H9 (cell line): ENCODE results near the gene ADARB2. TPM values are rescaled to one million over a fixed set of nuclear protein-coding genes. Genes with fewer than 3 reads are reported as not detected.

ENCODE experiments used
- DNase-seq: peaks from one replicate; pipeline ENCODE4 v3.0.0-alpha.2; 2017
- H2AFZ ChIP-seq: one replicate; pipeline ENCODE4 v1.6.1; 2013; ENCODE audit warnings: mild to moderate bottlenecking, low read length, control low read depth, moderate library complexity
- H2AK5ac ChIP-seq: 2 replicates; pipeline ENCODE4 v1.6.1; 2013; ENCODE audit warnings: low read length, control low read depth, mixed read lengths; ENCODE audit not compliant: insufficient read length
- H2BK120ac ChIP-seq: one replicate; pipeline ENCODE4 v1.6.1; 2013; ENCODE audit warnings: low read depth, mild to moderate bottlenecking, low read length, control low read depth, inconsistent platforms; ENCODE audit not compliant: poor library complexity, severe bottlenecking
- H2BK12ac ChIP-seq: 2 replicates; pipeline ENCODE4 v1.6.1; 2013; ENCODE audit warnings: low read length, control low read depth, mixed read lengths, low read depth; ENCODE audit not compliant: insufficient read length
- H2BK15ac ChIP-seq: 2 replicates; pipeline ENCODE4 v1.6.1; 2013; ENCODE audit warnings: low read depth, low read length, control low read depth
- H2BK20ac ChIP-seq: one replicate; pipeline ENCODE4 v1.6.1; 2013; ENCODE audit warnings: low read depth, mild to moderate bottlenecking, low read length, control low read depth, inconsistent platforms; ENCODE audit not compliant: poor library complexity, severe bottlenecking
- H2BK5ac ChIP-seq: 2 replicates; pipeline ENCODE4 v1.6.1; 2013; ENCODE audit warnings: low read length, control low read depth, mixed read lengths; ENCODE audit not compliant: insufficient read length
- H3K14ac ChIP-seq: 2 replicates; pipeline ENCODE4 v1.6.1; 2013; ENCODE audit warnings: low read length, control low read depth; ENCODE audit not compliant: insufficient read depth
- H3K18ac ChIP-seq: 2 replicates; pipeline ENCODE4 v1.6.1; 2013; ENCODE audit warnings: low read depth, mild to moderate bottlenecking, mixed read lengths, low read length, control low read depth; ENCODE audit not compliant: insufficient read length
- H3K23ac ChIP-seq: 2 replicates; pipeline ENCODE4 v1.6.1; 2013; ENCODE audit warnings: low read length, control low read depth, mixed read lengths, low read depth; ENCODE audit not compliant: insufficient read length
- H3K23me2 ChIP-seq: 2 replicates; pipeline ENCODE4 v1.6.1; 2013; ENCODE audit warnings: low read depth, mild to moderate bottlenecking, mixed read lengths, low read length, control low read depth; ENCODE audit not compliant: insufficient read length, poor library complexity, severe bottlenecking
- H3K27ac ChIP-seq: 2 replicates; pipeline ENCODE4 v1.5.1; 2013; ENCODE audit warnings: low read length, control low read depth, mixed read lengths, low read depth; ENCODE audit not compliant: insufficient read length
- H3K27me3 ChIP-seq: 2 replicates; pipeline ENCODE4 v1.6.1; 2013; ENCODE audit warnings: low read length, control low read depth, inconsistent platforms; ENCODE audit not compliant: insufficient read depth
- H3K4ac ChIP-seq: 2 replicates; pipeline ENCODE4 v1.6.1; 2013; ENCODE audit warnings: low read depth, mild to moderate bottlenecking, control low read depth, inconsistent platforms, low read length, moderate library complexity
- H3K4me1 ChIP-seq: 2 replicates; pipeline ENCODE4 v1.6.1; 2013; ENCODE audit warnings: low read length, control low read depth, inconsistent platforms; ENCODE audit not compliant: insufficient read depth
- H3K4me2 ChIP-seq: 2 replicates; pipeline ENCODE4 v1.6.1; 2013; ENCODE audit warnings: low read length, control low read depth, mixed read lengths; ENCODE audit not compliant: insufficient read length, insufficient read depth
- H3K56ac ChIP-seq: 2 replicates; pipeline ENCODE4 v1.6.1; 2013; ENCODE audit warnings: low read depth, mild to moderate bottlenecking, mixed read lengths, low read length, control low read depth; ENCODE audit not compliant: insufficient read length
- H3K79me1 ChIP-seq: 2 replicates; pipeline ENCODE4 v1.6.1; 2013; ENCODE audit warnings: low read depth, mild to moderate bottlenecking, moderate library complexity, low read length, control low read depth, inconsistent platforms; ENCODE audit not compliant: insufficient read depth, poor library complexity, severe bottlenecking
- H3K79me2 ChIP-seq: 2 replicates; pipeline ENCODE4 v1.6.1; 2013; ENCODE audit warnings: low read length, control low read depth, inconsistent platforms; ENCODE audit not compliant: insufficient read depth
- H3K9ac ChIP-seq: 2 replicates; pipeline ENCODE4 v1.6.1; 2013; ENCODE audit warnings: low read length, control low read depth, mixed read lengths; ENCODE audit not compliant: insufficient read length; ENCODE audit errors: extremely low read depth
- H3K9me3 ChIP-seq: one replicate; pipeline ENCODE4 v1.6.1; 2013; ENCODE audit warnings: low read depth, low read length, inconsistent platforms; ENCODE audit not compliant: control insufficient read depth
- H3T11ph ChIP-seq: one replicate; pipeline ENCODE4 v1.6.1; 2013; ENCODE audit warnings: mild to moderate bottlenecking, low read length, control low read depth, inconsistent platforms
- H4K20me1 ChIP-seq: one replicate; pipeline ENCODE4 v1.6.1; 2013; ENCODE audit not compliant: control insufficient read depth, insufficient read length, insufficient read depth
- H4K5ac ChIP-seq: 2 replicates; pipeline ENCODE4 v1.6.1; 2013; ENCODE audit warnings: low read depth, mild to moderate bottlenecking, mixed read lengths, low read length, control low read depth; ENCODE audit not compliant: insufficient read length
- H4K8ac ChIP-seq: replicated peaks from 2 replicates; pipeline ENCODE4 v1.6.1; 2013; ENCODE audit warnings: low read length, control low read depth, mixed read lengths, low read depth; ENCODE audit not compliant: insufficient read length
- H4K91ac ChIP-seq: 2 replicates; pipeline ENCODE4 v1.6.1; 2013; ENCODE audit warnings: low read depth, mild to moderate bottlenecking, moderate library complexity, mixed read lengths, low read length, control low read depth; ENCODE audit not compliant: insufficient read length
- H3K27ac Mint-ChIP-seq, 3 experiments: 2 replicates in 2 of 3; 3 replicates in 1 of 3; pipeline ENCODE4 v1.8.0; 2020 to 2021; ENCODE audit warnings: mixed read lengths in 3 of 3, mild to moderate bottlenecking in 1 of 3, moderate library complexity in 1 of 3
- H3K27me3 Mint-ChIP-seq: 2 replicates; pipeline ENCODE4 v1.8.0; 2021; ENCODE audit warnings: low read depth, mild to moderate bottlenecking, moderate library complexity, mixed read lengths
- H3K36me3 Mint-ChIP-seq, 3 experiments: 2 replicates in 2 of 3; 3 replicates in 1 of 3; pipeline ENCODE4 v1.8.0; 2020 to 2021; ENCODE audit warnings: low read depth in 3 of 3, mixed read lengths in 3 of 3; ENCODE audit not compliant: insufficient read depth in 1 of 3
- H3K4me1 Mint-ChIP-seq, 2 experiments: 2 replicates each; pipeline ENCODE4 v1.8.0; 2020; ENCODE audit warnings: mixed read lengths in 2 of 2
- H3K4me3 Mint-ChIP-seq, 2 experiments: 2 replicates in 1 of 2; 3 replicates in 1 of 2; pipeline ENCODE4 v1.8.0; 2020 to 2021; ENCODE audit warnings: mild to moderate bottlenecking in 2 of 2, mixed read lengths in 2 of 2, moderate library complexity in 1 of 2
- H3K9me3 Mint-ChIP-seq, 2 experiments: 2 replicates in 1 of 2; 3 replicates in 1 of 2; pipeline ENCODE4 v1.8.0; 2020; ENCODE audit warnings: mild to moderate bottlenecking in 2 of 2, mixed read lengths in 2 of 2, moderate library complexity in 1 of 2
- CTCF ChIP-seq: fragments of 200-600 bp; sonication (generic); conservative IDR thresholded peaks from 3 replicates; pipeline ENCODE4 v1.8.0; 2021; ENCODE audit warnings: antibody characterized with exemption, mild to moderate bottlenecking
- WGBS: extraction: QIAGEN DNeasy Blood & Tissue Kit; methylation state at CpG from one replicate; pipeline ENCODE4 v1.1.7; 2013; ENCODE audit warnings: missing lambda C conversion rate, low lambda C conversion rate, mixed read lengths; ENCODE audit not compliant: insufficient read length; ENCODE audit errors: extremely low coverage; 5-methylcytosine and 5-hydroxymethylcytosine counted together
- total RNA-seq: library from RNA; stranded (reverse); gene quantifications from 2 replicates; pipeline ENCODE4 v1.2.1, GENCODE V29; 2021

The ADARB2 gene
- total RNA-seq, 1 experiment from 2014 or later = 0.87 TPM

DNA sequence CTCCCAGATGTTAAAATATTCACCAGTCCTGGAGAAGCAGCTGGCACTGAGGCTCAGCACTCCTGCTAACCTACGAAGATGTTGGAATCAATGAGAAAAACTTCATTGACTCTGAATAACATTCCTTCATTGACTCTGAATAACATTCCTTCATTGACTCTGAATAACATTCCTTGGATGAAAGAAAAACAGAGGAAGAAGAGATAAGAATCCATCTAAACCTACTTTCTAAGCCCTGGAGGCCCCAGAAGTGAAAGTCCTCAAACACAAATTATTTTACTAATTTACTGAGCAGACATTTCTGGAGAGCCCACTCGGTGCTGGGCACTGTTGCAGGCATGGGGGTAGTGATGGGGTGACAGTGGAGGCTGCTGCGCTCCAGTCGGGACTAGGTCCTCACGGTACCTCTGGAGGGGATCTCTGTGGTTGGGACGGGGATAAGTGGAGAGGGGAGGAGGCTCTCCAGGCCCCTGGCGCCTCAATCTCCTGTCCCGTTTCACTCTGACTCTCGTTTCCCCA is 427.0 kb downstream of the ADARB2 start:
- Histone ChIP-seq H2AFZ (no peak overlapping the region), H2BK12ac (peak overlapping the region; percentile 96), H4K5ac (peak overlapping the region; percentile 100), H3K79me2 (no peaks in the 10 kb centered on the region), H3K79me1 (no peaks in the 10 kb centered on the region), H3K14ac (peak overlapping the region; percentile 96), H3K4ac (peak overlapping the region; percentile 96; the same call in 1 of the 2 replicates), H3K27me3 (no peaks in the 10 kb centered on the region), H2BK15ac (no peak overlapping the region), H4K8ac (peak overlapping the region; percentile 99), H3K23ac (peak overlapping the region; percentile 95), H2BK120ac (peak overlapping the region; percentile 93), H4K20me1 (no peaks in the 10 kb centered on the region), H3K27ac (peak overlapping the region; percentile 100), H2AK5ac (peak overlapping the region; percentile 98), H3K4me2 (peak overlapping the region; percentile 63), H2BK5ac (peak overlapping the region; percentile 99), H3K18ac (peak overlapping the region; percentile 98), H3K23me2 (peaks cover 7% of the 10 kb centered on the region), H3K9me3 (no peaks in the 10 kb centered on the region), H3K9ac (peak overlapping the region; percentile 69), H3K56ac (peak overlapping the region; percentile 99), H4K91ac (peak overlapping the region; percentile 96), H3K4me1 (peaks cover 17% of the 10 kb centered on the region), H3T11ph (peak overlapping the region; percentile 98), H2BK20ac (no peak overlapping the region)
- peak overlapping the region; percentile 50 to 74 for H3K4me3 Mint-ChIP-seq
- DNase-seq = peak; percentile 73
- H3K27me3 Mint-ChIP-seq = no peaks in the 10 kb centered on the region; the same call in 1 of the 2 replicates
- peaks cover 3 to 4% of the 10 kb centered on the region in 2 experiments; a peak in 4 of 5 replicates for H3K9me3 Mint-ChIP-seq
- peaks cover 0 to 5% (median 2%) of the 10 kb centered on the region in 3 experiments; a peak in 3 of 7 replicates for H3K36me3 Mint-ChIP-seq
- TF ChIP-seq CTCF = no peak
- no CpG with 5 or more reads among the region's 9 CpGs for WGBS
- peak overlapping the region; percentile 98 to 99 (median 99) for H3K27ac Mint-ChIP-seq
- H3K4me1 Mint-ChIP-seq = peaks cover 44 to 46% of the 10 kb centered on the region in 2 experiments
